DLD1 (cell line): Measurements from ENCODE around the gene AKIP1.
"Not testable (repeated sequence)": the region's sequence is repeated elsewhere in the genome, so short reads cannot be mapped to it uniquely, and the experiment has no call there.

ENCODE experiments used
- in situ Hi-C: cut with HindIII; loops from 2 replicates; pipeline ENCODE4 v1.10.0; 2017; ENCODE audit warnings: low sequenced_read_pairs

Gene AKIP1, protein sequence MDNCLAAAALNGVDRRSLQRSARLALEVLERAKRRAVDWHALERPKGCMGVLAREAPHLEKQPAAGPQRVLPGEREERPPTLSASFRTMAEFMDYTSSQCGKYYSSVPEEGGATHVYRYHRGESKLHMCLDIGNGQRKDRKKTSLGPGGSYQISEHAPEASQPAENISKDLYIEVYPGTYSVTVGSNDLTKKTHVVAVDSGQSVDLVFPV

GRCh38 chr11:8911029-8911823, at the start of gene AKIP1:
AKIP1 (plus strand) TSS chr11:8911189; CDS start chr11:8911450, 261 bp downstream.
- in situ Hi-C loops, result no loop called here

DNA sequence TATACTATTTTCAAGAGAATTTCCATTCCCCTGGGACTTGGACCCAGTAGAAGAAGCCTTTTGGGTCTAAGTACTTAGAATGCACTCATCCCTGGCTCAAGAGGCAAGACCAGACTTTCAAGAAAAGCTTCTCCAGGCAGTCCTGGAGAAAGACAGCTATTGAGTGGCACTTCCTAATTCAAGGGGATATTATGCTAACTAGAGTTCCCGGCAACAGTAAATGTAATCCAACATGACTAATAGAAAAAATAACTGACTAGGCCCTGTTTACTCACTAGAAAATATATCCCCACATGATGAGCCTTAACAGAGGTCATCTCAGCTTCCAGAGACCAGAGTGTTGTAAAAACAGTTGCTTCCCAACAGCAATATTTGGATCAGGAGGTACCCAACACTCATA, 47.2 kb upstream of the AKIP1 start:
- in situ Hi-C loops, result no loop called here

GRCh38 chr11:8865304-8865703, 45.7 kb upstream of the AKIP1 start:
- in situ Hi-C loops, result no loop called here

- in situ Hi-C loops, result no loop called here
Observed at GRCh38 chr11:8867035-8867434, 44.0 kb upstream of the AKIP1 start.

- in situ Hi-C loops, result no loop called here
Observed at GRCh38 chr11:8867931-8868631, 42.9 kb upstream of the AKIP1 start.

- in situ Hi-C loops, result no loop called here
Observed at GRCh38 chr11:8870411-8871170, 40.4 kb upstream of the AKIP1 start.

GRCh38 chr11:8871171-8871775, 39.7 kb upstream of the AKIP1 start:
- in situ Hi-C loops, result no loop called here

- in situ Hi-C loops, result no loop called here
Observed at GRCh38 chr11:8871962-8872361, 39.0 kb upstream of the AKIP1 start.

DNA sequence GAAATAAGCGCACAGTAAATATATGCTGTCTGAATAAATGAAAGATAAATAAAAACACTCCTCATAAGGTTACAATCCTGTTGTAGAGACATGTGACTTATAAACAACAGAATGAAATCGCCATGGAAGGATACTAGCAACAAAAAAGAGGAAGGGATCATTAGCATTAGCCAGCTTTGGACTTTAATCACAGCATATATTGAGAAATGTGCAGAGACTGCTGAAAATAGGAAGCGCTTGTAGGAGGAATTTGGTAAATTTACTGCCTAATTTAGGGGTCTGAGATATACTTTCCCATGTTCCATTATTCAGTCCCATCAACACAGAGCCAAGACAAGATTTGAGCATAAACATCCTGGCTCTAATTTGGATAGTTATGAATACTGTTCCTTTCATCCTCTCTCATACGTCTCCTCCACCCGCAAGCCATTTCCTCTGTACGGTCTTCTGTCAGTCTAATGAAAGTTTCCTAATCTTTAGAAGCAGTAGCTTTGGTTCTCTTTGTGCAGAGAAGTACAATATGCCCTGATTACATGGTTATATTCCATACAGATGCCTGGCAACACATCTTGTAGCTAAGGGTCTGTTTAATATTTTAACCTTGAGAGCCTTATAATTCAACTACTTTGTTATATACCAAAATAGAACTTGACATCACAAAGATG, 37.1 kb upstream of the AKIP1 start:
- in situ Hi-C loops, result no loop called here

- in situ Hi-C loops, result no loop called here
Observed at GRCh38 chr11:8878771-8879170, 32.2 kb upstream of the AKIP1 start.

GRCh38 chr11:8881585-8881984, 29.4 kb upstream of the AKIP1 start:
- in situ Hi-C loops, result not testable (repeated sequence)

- in situ Hi-C loops, result no loop called here
Observed at GRCh38 chr11:8886322-8886721, 24.7 kb upstream of the AKIP1 start.

- in situ Hi-C loops, result not testable (repeated sequence)
Observed at GRCh38 chr11:8891185-8891584, 19.8 kb upstream of the AKIP1 start.

GRCh38 chr11:8899119-8899753, 11.8 kb upstream of the AKIP1 start:
- in situ Hi-C loops, result no loop called here

GRCh38 chr11:8905528-8906165, 5.3 kb upstream of the AKIP1 start:
- in situ Hi-C loops, result no loop called here

DNA sequence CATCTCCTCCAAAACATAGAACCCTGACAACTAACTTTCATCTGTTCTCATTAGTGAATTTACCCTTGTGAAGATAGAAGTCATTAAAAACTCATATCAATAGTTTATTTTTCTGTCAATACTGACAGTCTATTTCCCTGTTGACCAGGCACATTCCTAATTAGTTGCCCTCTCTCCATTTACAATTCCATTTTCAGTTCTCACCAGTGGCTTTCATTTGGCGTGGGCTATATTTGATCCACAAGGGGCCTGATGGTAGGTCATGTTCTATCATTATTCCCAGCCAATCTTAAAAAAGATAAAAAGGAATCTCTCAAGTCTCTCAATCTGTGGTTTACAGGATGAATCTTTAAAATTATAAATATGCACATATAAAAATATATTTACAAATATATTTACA, 3.9 kb upstream of the AKIP1 start:
- in situ Hi-C loops, result no loop called here

DNA sequence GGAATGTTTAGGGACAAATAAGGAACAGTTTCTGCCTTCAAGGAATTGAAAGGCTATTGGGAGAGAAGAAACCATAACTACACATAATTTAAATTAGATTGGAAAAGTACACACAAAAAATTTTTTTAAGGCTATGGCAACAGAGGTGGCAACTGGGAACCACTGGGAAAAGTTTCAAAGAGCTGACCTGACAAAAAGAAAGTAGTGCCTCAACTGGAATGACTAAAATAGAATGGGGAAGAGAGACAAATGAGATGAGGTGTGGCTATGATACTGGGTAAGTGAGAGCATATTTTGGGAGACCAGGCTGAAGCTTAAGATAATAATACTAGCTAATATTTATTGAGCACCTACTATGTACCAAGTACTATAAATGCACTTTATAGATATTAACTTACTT, 2.9 kb upstream of the AKIP1 start:
- in situ Hi-C loops, result no loop called here

DNA sequence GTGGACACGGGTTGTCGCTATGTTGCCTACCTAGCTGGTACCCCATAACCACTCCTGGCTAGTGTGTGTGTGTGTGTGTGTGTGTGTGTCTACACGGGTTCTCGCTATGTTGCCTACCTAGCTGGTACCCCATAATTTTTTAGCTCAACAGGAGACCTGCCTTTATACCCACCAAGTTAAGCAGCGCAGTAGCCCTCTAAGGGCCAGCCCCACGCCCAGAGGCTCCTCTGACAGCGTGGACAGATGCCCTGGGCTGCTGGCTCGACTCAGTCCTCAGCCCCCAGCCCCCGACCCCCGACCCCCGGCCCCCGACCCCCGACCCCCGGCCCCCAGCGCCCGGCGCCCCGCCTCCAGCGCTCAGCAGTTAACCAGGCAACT, 351 bp upstream of the AKIP1 start:
- in situ Hi-C loops, result no loop called here

GRCh38 chr11:8913961-8914660, 3.1 kb downstream of the AKIP1 start:
- in situ Hi-C loops, result no loop called here
